NCI-H82 (cell line): Measurements from ENCODE around the gene FIGN.
A peak's percentile ranks its signal among the peaks of the same experiment; 100 is the strongest.

ENCODE experiments used
- DNase-seq: peaks from one replicate; lab custom pipeline; 2025; lab: John Stamatoyannopoulos, UW

Gene FIGN

DNA sequence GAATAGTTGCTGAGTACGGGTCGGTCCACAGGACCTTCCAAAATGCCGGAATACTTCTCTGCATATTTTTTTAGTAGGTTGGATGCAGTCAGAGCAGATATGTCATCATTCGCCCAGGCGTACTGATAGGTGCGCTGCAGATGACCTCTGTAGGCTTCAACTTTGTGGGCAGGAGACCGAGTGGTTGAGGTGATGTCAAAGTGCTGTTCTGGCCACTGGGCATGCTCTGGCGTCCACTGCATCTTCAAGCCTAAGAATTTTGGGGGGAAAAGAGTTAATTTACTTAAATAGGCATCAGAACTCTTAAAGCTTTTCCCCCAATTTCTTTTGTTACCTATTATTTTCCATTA, 124.3 kb downstream of the FIGN start:
- no peak for DNase-seq

DNA sequence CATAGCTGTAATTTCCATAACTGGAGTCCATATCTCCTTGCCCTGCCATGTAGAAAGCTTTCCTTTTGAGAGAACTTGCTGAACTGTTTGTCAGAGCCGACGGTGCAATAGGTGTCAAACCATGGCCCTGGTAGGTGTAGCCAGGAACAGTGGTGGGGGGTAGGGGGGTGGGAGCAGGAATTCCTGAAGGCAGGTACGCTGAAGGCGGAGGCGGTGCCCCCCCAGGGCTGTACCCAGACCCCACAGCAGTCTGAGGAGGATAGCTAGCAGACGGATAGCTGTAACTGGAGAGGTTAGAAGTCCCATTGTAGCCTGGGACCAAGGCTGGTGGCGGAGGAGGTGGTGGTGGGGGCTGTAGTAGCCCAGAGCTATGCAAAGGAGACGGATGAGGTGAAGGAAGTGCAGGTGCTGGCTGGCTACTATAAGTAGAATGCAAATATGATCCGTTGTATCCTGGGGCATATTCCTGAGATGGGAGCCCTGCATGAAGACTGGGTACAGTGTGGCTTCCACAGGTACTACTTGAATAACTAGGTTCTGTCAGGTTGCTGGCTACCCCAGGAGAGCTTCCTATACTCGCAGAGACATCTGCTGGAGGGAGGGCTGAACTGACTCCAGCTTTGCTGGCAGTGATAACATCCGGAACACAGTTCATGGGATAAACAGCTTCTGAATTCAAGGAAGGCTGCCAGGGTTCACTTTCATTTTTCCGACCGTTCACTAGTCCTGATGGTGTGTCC, 124.8 kb downstream of the FIGN start:
- DNase-seq: peak; percentile 54

- DNase-seq: no peak
These were observed 128.2 kb downstream of the FIGN start for GRCh38 chr2:163607630-163608029.

GRCh38 chr2:163606878-163607277, 128.9 kb downstream of the FIGN start:
- DNase-seq: no peak

DNA sequence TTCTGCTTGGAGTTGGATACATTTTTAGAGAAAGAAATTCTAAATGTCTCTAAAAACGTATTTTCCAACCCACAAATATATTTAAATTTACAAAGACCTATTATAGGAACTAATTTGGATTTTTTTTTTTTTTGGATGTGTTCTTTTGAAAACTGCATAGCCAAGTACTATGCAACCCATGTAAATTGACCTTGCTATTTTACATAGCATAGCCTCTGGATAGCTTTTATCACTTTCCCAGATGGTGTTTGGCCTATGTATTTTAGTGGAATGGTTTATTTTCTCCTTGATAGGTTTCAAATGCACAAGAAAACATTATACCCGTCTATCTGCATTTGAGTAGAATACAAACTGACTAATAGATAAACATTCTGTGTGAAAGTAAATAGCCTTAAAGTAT, 130.0 kb downstream of the FIGN start:
- DNase-seq: no peak

DNA sequence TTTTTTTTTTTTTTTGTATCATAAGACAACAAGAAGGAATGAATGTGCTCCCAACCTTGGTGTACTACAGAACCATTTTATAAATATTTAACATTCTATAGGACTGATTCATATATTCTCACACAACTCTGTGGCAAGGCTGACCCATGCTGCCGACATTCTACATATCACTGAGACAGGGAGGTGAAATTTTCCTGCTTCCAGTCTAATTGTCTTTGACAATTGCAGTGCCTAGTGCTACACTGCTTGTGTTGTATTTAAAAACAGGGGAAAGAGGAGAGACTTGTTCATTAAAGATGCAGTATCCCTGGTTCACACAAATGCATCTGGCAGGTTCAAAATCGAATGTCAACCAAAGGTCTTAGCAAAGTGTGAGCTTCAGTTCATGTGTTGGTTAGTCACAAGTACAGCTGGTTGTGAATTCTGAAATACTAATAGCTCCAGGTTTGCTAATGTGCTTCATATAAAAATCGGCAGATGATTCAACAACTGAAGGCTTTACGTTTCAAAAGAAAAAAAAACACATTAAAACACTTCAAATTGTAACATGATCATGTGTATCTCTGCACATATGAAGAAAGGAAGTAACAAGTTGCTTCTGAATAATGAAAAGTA, 130.8 kb downstream of the FIGN start:
- no peak for DNase-seq

DNA sequence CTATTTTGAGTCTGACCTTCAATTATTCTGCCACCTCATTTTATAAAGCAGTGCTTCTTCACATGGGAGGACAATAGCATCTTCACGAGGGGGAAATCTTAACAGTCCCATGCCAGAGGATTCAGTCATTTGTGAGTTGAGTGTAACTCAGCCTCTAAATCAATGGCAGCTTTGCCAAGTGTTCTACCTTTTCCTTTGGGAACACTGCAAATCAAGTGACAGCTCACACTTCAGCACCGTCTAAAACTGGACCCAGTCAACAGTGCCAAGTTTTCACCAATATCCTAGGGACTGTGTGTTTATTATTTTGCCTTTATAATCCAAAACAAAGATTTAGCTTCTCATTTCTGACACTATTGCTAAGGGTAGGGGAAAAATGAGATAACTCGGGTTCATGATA, 133.6 kb downstream of the FIGN start:
- DNase-seq: no peak

GRCh38 chr2:163601377-163601776, 134.4 kb downstream of the FIGN start:
- DNase-seq: no peak

- DNase-seq: no peak
These were observed 135.0 kb downstream of the FIGN start for GRCh38 chr2:163600801-163601200.

- no peak for DNase-seq
These were observed 140.8 kb downstream of the FIGN start for GRCh38 chr2:163595028-163595427.

- peak; percentile 30 for DNase-seq
These were observed 141.3 kb downstream of the FIGN start for GRCh38 chr2:163594497-163594896.

- DNase-seq: peak; percentile 63
These were observed 141.8 kb downstream of the FIGN start for GRCh38 chr2:163593982-163594381.

GRCh38 chr2:163592954-163593622, 142.7 kb downstream of the FIGN start:
- DNase-seq: peak; percentile 76

DNA sequence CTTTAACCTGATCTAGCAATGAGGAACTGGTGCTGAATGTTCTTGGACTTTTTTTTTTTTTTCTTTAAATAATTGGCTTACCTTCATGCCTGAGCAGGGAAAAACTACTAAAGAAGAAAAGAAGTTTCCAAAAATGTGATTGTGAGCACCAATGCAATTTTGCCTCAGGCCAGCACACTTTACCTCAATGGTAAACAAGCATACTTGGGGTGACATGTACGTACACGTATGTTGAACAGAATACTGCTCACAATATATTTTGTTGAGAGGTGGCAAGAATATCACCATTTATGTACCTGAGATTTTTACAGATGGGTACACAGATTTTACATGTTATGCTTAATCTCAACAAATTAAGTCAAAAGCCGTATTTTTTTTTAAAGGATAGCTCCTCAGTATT, 144.3 kb downstream of the FIGN start:
- peak; percentile 77 for DNase-seq

DNA sequence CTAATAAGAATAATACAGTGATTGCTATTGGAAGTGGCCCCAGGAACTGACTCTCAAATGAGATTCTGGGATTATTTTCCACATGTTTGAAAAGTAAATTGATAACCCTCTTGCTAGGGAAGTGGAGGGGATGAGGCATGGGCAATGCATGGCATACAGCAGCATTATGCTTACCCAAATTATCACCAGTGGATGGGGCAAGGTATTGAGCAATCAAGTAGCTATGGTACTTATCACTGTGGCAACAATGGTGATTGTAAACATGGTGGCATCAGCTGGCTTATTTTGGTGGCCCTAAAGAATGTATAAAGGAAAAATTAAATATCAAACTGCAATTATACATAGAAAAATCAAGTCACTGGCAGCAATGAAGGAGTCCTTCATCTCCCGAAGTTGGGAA, 155.1 kb downstream of the FIGN start:
- peak; percentile 19 for DNase-seq

- no peak for DNase-seq
These were observed 161.5 kb downstream of the FIGN start for GRCh38 chr2:163574309-163574708.

- no peak for DNase-seq
These were observed 162.2 kb downstream of the FIGN start for GRCh38 chr2:163573652-163574051.

GRCh38 chr2:163572850-163573249, 163.0 kb downstream of the FIGN start:
- DNase-seq: no peak

DNA sequence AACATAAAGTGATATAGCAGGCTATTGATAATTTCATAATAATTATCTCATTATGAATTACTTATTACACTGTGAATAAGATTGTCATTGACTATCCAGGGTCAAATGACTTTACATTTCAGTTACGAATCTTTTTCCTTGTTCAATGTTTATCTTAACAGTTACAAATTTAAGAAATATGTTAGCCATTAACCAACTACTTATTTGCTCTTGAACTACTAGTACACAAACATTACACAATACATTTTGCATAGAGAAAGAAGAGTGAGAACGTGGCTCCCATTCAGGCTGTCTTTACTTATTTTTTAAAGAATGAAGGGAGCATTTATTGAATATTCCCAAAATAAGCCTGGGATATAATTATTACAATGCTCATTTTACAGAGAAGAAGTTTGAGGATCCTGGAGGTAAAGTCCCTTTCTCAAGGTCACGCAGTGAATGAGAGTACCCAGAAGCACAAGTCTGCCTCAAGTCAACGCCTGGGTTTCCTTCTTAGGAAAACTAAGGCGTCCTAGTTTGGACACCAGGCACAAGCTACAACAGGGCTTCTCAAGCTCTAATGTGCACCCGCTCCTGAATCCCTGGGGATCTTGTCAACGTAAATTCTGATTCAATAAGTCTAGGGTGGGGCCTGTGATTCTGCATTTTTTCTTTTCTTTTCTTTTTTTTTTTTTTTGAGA, 164.2 kb downstream of the FIGN start:
- DNase-seq: no peak

DNA sequence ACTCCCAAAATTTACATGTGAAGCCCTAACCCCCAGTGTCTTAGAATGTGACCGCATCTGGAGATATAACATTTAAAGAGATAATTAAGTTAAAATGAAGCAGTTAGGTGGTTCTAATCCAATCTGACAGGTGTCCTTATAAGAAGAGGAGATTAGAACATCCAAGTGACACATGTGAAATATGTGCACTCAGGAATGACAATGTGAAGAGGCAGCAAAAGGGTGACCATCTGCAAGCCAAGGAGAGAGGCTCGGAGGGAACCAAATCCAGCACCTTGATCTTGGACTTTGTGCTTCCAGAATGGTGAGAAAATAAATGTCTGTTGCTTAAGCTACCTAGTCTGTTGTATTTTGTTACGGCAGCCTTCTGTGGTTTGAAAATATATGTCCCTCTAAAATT, 165.4 kb downstream of the FIGN start:
- peak; percentile 98 for DNase-seq

GRCh38 chr2:163565192-163565591, 170.6 kb downstream of the FIGN start:
- no peak for DNase-seq

DNA sequence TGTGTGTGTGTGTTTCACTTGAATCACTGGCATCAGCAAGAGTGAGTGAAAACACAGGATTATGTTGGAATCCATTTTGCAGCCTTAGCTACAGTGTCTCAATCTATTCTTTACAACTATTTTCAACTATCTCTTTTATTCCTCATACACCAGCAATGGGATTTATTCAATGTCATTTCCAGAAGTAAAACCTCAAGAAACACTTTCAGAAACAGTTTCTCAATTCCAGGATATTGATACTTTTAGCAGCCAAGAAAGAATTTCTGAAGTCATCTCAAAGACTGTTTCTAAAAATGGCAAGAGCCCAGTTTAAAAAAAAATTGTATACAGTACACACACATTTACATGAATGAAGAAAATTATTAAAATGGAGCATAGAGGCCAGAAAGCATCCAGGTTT, 171.6 kb downstream of the FIGN start:
- DNase-seq: no peak

DNA sequence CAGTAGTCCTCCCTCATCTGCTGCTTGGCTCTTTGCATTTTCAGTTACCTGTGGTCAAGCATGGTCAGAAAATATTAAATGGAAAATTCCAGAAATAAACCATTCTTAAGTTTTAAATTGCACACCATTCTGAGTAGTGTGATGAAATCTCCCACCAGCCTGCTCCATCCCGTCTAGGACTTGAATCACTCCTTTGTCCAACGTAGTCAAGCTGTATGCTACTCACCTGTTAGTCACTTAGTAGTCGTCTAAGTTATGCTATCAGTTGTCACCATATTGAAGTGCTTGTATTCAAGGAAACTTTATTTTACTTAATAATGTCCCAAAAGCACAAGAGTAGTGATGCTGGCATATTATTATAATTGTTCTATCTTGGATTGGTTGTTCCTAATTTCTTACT, 172.5 kb downstream of the FIGN start:
- DNase-seq: no peak
